A549 (cell line): Measurements from ENCODE around the gene ARID5A. TPM values are rescaled to one million over a fixed set of nuclear protein-coding genes. Genes with fewer than 3 reads are reported as not detected.

Experiments used
- ATAC-seq, 2 experiments: fragments of 200-7000 bp in 1 of 2; fragments of >200 bp in 1 of 2; cut with Nextera tagmentation in 1 of 2; cut with Tn5 transposase in 1 of 2; 3 replicates each; pipeline versions ENCODE4 v1.8.0 to v1.9.1; 2018 to 2020; ENCODE audit warnings: mild to moderate bottlenecking in 1 of 2, moderate library complexity in 1 of 2
- CTCF ChIA-PET: fragments of 300-600 bp; sonication (Branson Sonifier 250); formaldehyde crosslinking; extraction: SDS; loops from one replicate; lab custom pipeline; 2021; ENCODE audit warnings: antibody characterized with exemption, inconsistent platforms; lab: Yijun Ruan, JAX
- POLR2A ChIA-PET: fragments of 350-600 bp; formaldehyde crosslinking; extraction: SDS; loops from one replicate; lab custom pipeline; 2021; ENCODE audit warnings: antibody characterized with exemption, inconsistent platforms; lab: Yijun Ruan, JAX
- DNase-seq, 2 experiments: peaks; one replicate each; pipeline versions ENCODE4 v3.0.0 to v3.0.0-alpha.2; 2011 to 2016; ENCODE audit warnings: low read depth in 1 of 2, low spot score in 1 of 2
- FAIRE-seq: peaks from 2 replicates; lab custom pipeline; 2011; peaks lifted over from hg19 to GRCh38; lab: Jason Lieb, UNC
- H3K27ac ChIP-seq, 2 experiments: fragments of >200 bp; sonication (Bioruptor Twin); formaldehyde crosslinking; 3 replicates each; pipeline ENCODE4 v1.5.1; 2016 to 2017
- H3K4me1 ChIP-seq: fragments of >200 bp; sonication (Bioruptor Twin); formaldehyde crosslinking; 3 replicates; pipeline ENCODE4 v1.6.1; 2016
- H3K4me2 ChIP-seq: fragments of >200 bp; sonication (Bioruptor Twin); formaldehyde crosslinking; 3 replicates; pipeline ENCODE4 v1.6.1; 2016
- H3K4me3 ChIP-seq: fragments of >200 bp; sonication (Bioruptor Twin); formaldehyde crosslinking; 3 replicates; pipeline ENCODE4 v1.5.1; 2016
- H3K9me3 ChIP-seq: fragments of >200 bp; sonication (Bioruptor Twin); formaldehyde crosslinking; 3 replicates; pipeline ENCODE4 v1.6.1; 2016
- EHF ChIP-seq: fragments of 250-450 bp; sonication (Bioruptor Pico); IDR thresholded peaks from 2 replicates; pipeline ENCODE4 v1.5.0; 2020; ENCODE audit warnings: mild to moderate bottlenecking
- ESRRA ChIP-seq: fragments of 150-350 bp; IDR thresholded peaks from 2 replicates; pipeline ENCODE4 v1.6.1; 2014; ENCODE audit warnings: mild to moderate bottlenecking, low read length, borderline replicate concordance
- HOXB5 ChIP-seq: fragments of 250-450 bp; sonication (Bioruptor Pico); IDR thresholded peaks from 2 replicates; pipeline ENCODE4 v1.5.0; 2020; ENCODE audit warnings: mild to moderate bottlenecking, moderate library complexity
- JUN ChIP-seq, 2 experiments: fragments of >200 bp; sonication (Bioruptor Twin); formaldehyde crosslinking; IDR thresholded peaks; 2 replicates in 1 of 2; 3 replicates in 1 of 2; pipeline ENCODE4 v1.6.1; 2016 to 2017
- KDM1A ChIP-seq: fragments of 200-600 bp; sonication (generic); IDR thresholded peaks from 2 replicates; pipeline ENCODE4 v1.6.1; 2016; ENCODE audit warnings: low read depth, mild to moderate bottlenecking
- MAZ ChIP-seq: fragments of 150-350 bp; IDR thresholded peaks from 2 replicates; pipeline ENCODE4 v1.6.1; 2014; ENCODE audit warnings: antibody characterized with exemption, low read depth, low read length, borderline replicate concordance
- NFE2L2 ChIP-seq: fragments of 150-350 bp; conservative IDR thresholded peaks from 2 replicates; pipeline ENCODE4 v1.6.1; 2014; ENCODE audit warnings: low read length
- RFX5 ChIP-seq: fragments of 450-650 bp; IDR thresholded peaks from 2 replicates; pipeline ENCODE4 v1.7.1; 2014; ENCODE audit warnings: antibody characterized with exemption, mild to moderate bottlenecking, moderate library complexity
- SMC3 ChIP-seq: fragments of >200 bp; sonication (Bioruptor Twin); formaldehyde crosslinking; IDR thresholded peaks from 3 replicates; pipeline ENCODE4 v1.6.1; 2018; ENCODE audit warnings: inconsistent platforms
- SREBF2 ChIP-seq: fragments of 450-650 bp; IDR thresholded peaks from 2 replicates; pipeline ENCODE4 v1.6.1; 2014; ENCODE audit warnings: mild to moderate bottlenecking, moderate library complexity
- WGBS: methylation state at CpG from one replicate; pipeline ENCODE4 v1.1.6; 2017; ENCODE audit errors: missing lambda C conversion rate; 5-methylcytosine and 5-hydroxymethylcytosine counted together
- polyA plus RNA-seq, 4 experiments: library from polyadenylated mRNA; depleted of rRNA in 3 of 4; stranded (reverse); fragments of >200 nt; fragmentation: RNase III in 1 of 4; extraction: RNeasy Plus Mini Kit Qiagen cat#74134 plus additional on column Dnase treatment in 1 of 4; gene quantifications; 2 replicates in 3 of 4; 3 replicates in 1 of 4; pipeline ENCODE4 v1.2.3, GENCODE V29; 2011 to 2017
- TF ChIP-seq, protein P1 (sequence below): IDR thresholded peaks from 2 replicates; pipeline ENCODE4 v1.6.1; 2012
- TF ChIP-seq, protein P2 (sequence below): fragments of 250-450 bp; sonication (Bioruptor Pico); IDR thresholded peaks from 2 replicates; pipeline ENCODE4 v1.5.0; 2021; ENCODE audit warnings: mild to moderate bottlenecking, moderate library complexity, borderline replicate concordance
- TF ChIP-seq, protein P3 (sequence below): fragments of 250-450 bp; sonication (Bioruptor Pico); IDR thresholded peaks from 2 replicates; pipeline ENCODE4 v1.5.0; 2020; ENCODE audit warnings: low read depth, mild to moderate bottlenecking, moderate library complexity
- TF ChIP-seq, protein P4 (sequence below): fragments of >200 bp; sonication (Bioruptor Twin); formaldehyde crosslinking; IDR thresholded peaks from 2 replicates; pipeline ENCODE4 v1.6.1; 2016

ARID5A gene
- polyA plus RNA-seq, 2 of the 4 experiments (the other 2 are of a cell fraction), result 1.2 to 4.4 TPM

DNA sequence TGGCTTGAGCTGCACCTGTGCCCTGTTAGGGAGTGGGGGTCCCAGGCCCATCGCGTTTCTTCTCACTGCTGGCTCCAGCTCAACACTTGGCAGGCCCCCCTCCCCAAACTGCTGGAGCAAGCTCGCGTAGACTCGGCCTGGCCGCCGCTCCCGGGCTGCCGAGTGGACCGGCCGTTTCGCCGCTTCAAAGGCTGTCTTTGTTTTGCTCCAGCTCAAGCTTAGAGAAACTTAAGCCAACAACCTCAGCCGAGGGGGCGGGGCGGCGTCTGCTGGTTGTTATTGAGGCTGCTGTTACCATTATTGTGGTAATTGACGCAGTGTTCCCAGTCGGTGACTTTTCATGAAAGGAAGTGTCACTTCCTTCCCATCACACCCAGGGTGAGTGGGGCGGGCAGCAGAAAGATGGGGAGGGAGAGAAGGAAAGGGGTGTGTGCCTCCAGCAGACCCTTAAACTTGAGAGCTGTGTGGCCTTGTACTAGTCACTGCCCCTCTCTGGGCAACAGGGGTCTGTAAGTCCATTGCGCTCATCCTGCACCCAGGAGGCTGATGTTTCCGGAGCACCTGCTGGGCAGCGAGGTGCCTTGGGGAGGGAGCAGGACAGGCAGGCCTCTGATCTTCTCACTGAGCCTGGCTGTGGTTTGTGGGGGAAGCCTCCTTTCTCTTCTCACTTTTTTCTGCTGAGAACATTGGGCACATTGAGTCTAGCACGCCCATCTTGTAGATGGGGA lies 2.1 kb downstream of the ARID5A start:
- no peaks in the 10 kb centered on the region for H3K9me3 ChIP-seq
- peaks cover 25% of the 10 kb centered on the region for H3K4me1 ChIP-seq
- 92% methylated on average over 24 of the region's 24 CpGs for WGBS
- ChIA-PET POLR2A (no interaction called here), CTCF (interaction anchor here (1.2 to 5.8 kb wide), 6 partner anchors 9 to 222 kb away, joined by 3 to 60 read pairs (median 8); partner anchors contain the start of gene CNNM4)
- H3K4me2 ChIP-seq, result no peak overlapping the region
- FAIRE-seq (no peak), ATAC-seq (no peak), DNase-seq (no peak)
- no peak overlapping the region for H3K27ac ChIP-seq
- no peak overlapping the region for H3K4me3 ChIP-seq
- TF ChIP-seq, protein P1, sequence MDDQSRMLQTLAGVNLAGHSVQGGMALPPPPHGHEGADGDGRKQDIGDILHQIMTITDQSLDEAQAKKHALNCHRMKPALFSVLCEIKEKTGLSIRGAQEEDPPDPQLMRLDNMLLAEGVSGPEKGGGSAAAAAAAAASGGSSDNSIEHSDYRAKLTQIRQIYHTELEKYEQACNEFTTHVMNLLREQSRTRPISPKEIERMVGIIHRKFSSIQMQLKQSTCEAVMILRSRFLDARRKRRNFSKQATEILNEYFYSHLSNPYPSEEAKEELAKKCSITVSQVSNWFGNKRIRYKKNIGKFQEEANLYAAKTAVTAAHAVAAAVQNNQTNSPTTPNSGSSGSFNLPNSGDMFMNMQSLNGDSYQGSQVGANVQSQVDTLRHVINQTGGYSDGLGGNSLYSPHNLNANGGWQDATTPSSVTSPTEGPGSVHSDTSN, result no peak
- TF ChIP-seq RFX5 (no peak), KDM1A (no peak), MAZ (no peak), NFE2L2 (no peak), JUN (IDR thresholded peaks at IDR 0.05) (no peak), SREBF2 (no peak)
- TF ChIP-seq, protein P2, sequence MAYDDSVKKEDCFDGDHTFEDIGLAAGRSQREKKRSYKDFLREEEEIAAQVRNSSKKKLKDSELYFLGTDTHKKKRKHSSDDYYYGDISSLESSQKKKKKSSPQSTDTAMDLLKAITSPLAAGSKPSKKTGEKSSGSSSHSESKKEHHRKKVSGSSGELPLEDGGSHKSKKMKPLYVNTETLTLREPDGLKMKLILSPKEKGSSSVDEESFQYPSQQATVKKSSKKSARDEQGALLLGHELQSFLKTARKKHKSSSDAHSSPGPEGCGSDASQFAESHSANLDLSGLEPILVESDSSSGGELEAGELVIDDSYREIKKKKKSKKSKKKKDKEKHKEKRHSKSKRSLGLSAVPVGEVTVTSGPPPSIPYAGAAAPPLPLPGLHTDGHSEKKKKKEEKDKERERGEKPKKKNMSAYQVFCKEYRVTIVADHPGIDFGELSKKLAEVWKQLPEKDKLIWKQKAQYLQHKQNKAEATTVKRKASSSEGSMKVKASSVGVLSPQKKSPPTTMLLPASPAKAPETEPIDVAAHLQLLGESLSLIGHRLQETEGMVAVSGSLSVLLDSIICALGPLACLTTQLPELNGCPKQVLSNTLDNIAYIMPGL (CRISPR knock-in tag), result no peak
- TF ChIP-seq, protein P3, sequence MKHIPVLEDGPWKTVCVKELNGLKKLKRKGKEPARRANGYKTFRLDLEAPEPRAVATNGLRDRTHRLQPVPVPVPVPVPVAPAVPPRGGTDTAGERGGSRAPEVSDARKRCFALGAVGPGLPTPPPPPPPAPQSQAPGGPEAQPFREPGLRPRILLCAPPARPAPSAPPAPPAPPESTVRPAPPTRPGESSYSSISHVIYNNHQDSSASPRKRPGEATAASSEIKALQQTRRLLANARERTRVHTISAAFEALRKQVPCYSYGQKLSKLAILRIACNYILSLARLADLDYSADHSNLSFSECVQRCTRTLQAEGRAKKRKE (CRISPR knock-in tag), result no peak

DNA sequence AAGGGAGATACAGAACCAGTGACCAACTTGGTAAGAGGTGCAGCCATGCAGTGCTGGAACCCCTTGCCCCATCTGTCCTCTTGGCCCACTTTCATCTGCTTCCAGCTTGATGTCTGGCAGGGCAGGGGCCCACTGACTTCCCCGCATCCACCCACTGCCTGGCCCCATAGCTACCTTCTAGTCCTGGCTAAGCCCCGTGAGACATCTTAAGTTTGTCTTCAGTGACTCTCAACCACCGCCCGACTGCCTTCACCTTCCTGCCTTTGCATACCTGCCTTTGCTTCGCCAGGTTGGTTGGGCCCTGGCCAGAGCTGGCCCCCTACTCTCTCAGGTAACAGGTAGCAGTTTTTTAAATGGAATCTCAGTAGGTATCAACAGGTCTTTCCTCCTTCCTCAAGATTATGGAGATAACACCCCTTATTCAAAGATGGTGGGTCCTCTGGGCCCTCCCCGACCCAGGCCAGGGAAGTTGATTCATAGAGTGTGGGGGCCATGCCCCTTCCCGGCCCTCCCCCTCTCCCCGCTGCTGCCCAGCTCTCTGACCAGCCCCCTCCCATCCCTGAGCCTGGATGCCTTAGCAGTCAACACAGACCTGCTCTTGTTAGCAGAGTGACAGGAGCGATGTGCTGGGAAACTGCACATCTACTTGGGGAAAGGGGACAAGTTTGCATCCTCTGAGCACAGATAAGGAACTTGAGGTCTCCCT lies 2.8 kb downstream of the ARID5A start:
- ATAC-seq (no peak), FAIRE-seq (no peak), DNase-seq (no peak)
- TF ChIP-seq, protein P2 (CRISPR knock-in tag), result no peak
- TF ChIP-seq EHF (no peak), HOXB5 (no peak), SMC3 (no peak), ESRRA (no peak)
- TF ChIP-seq, protein P4, sequence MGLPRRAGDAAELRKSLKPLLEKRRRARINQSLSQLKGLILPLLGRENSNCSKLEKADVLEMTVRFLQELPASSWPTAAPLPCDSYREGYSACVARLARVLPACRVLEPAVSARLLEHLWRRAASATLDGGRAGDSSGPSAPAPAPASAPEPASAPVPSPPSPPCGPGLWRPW, result no peak
- Histone ChIP-seq H3K4me3 (no peak overlapping the region), H3K27ac (no peak overlapping the region), H3K9me3 (no peaks in the 10 kb centered on the region), H3K4me1 (peaks cover 20% of the 10 kb centered on the region), H3K4me2 (peak overlapping the region; percentile 15; the same call in 2 of the 3 replicates)
- POLR2A ChIA-PET, result interaction anchor here (0.6 kb wide), 1 partner anchor 181 kb away, joined by 3 read pairs; no protein-coding TSS in a partner anchor
- WGBS, result 94% methylated on average over 8 of the region's 9 CpGs
- CTCF ChIA-PET, result interaction anchor here (1.3 to 5.8 kb wide), 6 partner anchors 11 to 319 kb away, joined by 3 to 60 read pairs (median 6); partner anchors contain the start of gene ANKRD39
